GM12878 (cell line): ENCODE results near the gene ARVCF. TPM values are rescaled to one million over a fixed set of nuclear protein-coding genes. Genes with fewer than 3 reads are reported as not detected.

Experiments
- ATAC-seq: fragments of 200-7000 bp; cut with Tn5 transposase; 3 replicates; pipeline ENCODE4 v1.9.1; 2020; ENCODE audit warnings: mild to moderate bottlenecking, moderate library complexity
- BruUV-seq: library from RNA; stranded (reverse); fragments of 400-500 nt; replicated peaks from 2 replicates; lab custom pipeline; 2021; lab: Mats Ljungman, UMichigan
- CTCF ChIA-PET: fragments of 300-600 bp; sonication (Branson Sonifier 250); formaldehyde crosslinking; extraction: SDS; loops from one replicate; lab custom pipeline; 2021; ENCODE audit warnings: inconsistent platforms; lab: Yijun Ruan, JAX
- POLR2A ChIA-PET: fragments of 350-600 bp; formaldehyde crosslinking; extraction: SDS; loops from one replicate; lab custom pipeline; 2021; ENCODE audit warnings: inconsistent platforms; lab: Charles Lee
- RAD21 ChIA-PET: fragments of 300-600 bp; sonication (Branson Sonifier 250); formaldehyde crosslinking; loops from one replicate; lab custom pipeline; 2023; ENCODE audit warnings: antibody characterized with exemption; ENCODE audit not compliant: unreplicated experiment; lab: Charles Lee
- SMC1A ChIA-PET: fragments of 300-600 bp; sonication (Branson Sonifier 250); formaldehyde crosslinking; loops from one replicate; lab custom pipeline; 2023; ENCODE audit not compliant: unreplicated experiment, uncharacterized antibody; lab: Charles Lee
- DNase-seq: peaks from one replicate; pipeline ENCODE4 v3.0.0-alpha.2; 2011; ENCODE audit warnings: low read depth, low spot score
- FAIRE-seq: peaks from 3 replicates; lab custom pipeline; 2011; peaks lifted over from hg19 to GRCh38; lab: Jason Lieb, UNC
- H2AFZ ChIP-seq: 2 replicates; pipeline ENCODE4 v1.6.0; 2011; ENCODE audit warnings: low read depth, low read length, control low read depth; ENCODE audit not compliant: control insufficient read depth
- H3K27ac ChIP-seq: 2 replicates; pipeline ENCODE4 v1.5.1; 2011; ENCODE audit warnings: control low read depth; ENCODE audit not compliant: control insufficient read depth, insufficient read depth
- H3K27me3 ChIP-seq, 2 experiments: replicated peaks in 1 of 2; 2 replicates each; pipeline versions ENCODE4 v1.6.0 to v1.6.1; 2011; ENCODE audit warnings: low read length in 1 of 2; ENCODE audit not compliant: control insufficient read depth in 2 of 2, insufficient read depth in 2 of 2
- H3K36me3 ChIP-seq, 2 experiments: 2 replicates each; pipeline ENCODE4 v1.5.1; 2011; ENCODE audit warnings: low read length in 1 of 2; ENCODE audit not compliant: control insufficient read depth in 2 of 2, insufficient read depth in 2 of 2
- H3K4me1 ChIP-seq: 2 replicates; pipeline ENCODE4 v1.6.1; 2011; ENCODE audit warnings: mild to moderate bottlenecking, low read length, moderate library complexity, mixed read lengths; ENCODE audit not compliant: control insufficient read depth, insufficient read depth
- H3K4me2 ChIP-seq: 2 replicates; pipeline ENCODE4 v1.6.0; 2011; ENCODE audit warnings: control low read depth; ENCODE audit not compliant: control insufficient read depth, insufficient read depth
- H3K4me3 ChIP-seq: fragments of 200-600 bp; sonication (generic); 2 replicates; pipeline ENCODE4 v1.5.1; 2016
- H3K79me2 ChIP-seq: 2 replicates; pipeline ENCODE4 v1.6.0; 2011; ENCODE audit warnings: low read length; ENCODE audit not compliant: control insufficient read depth, insufficient read depth
- H3K9ac ChIP-seq: 2 replicates; pipeline ENCODE4 v1.8.0; 2011; ENCODE audit warnings: low read length, control low read depth, mixed read lengths; ENCODE audit not compliant: control insufficient read depth, insufficient read depth
- H3K9me3 ChIP-seq: replicated peaks from 3 replicates; pipeline ENCODE4 v1.5.1; 2011; ENCODE audit warnings: mild to moderate bottlenecking, low read length; ENCODE audit not compliant: control insufficient read depth, insufficient read depth
- H4K20me1 ChIP-seq: 2 replicates; pipeline ENCODE4 v1.6.0; 2011; ENCODE audit not compliant: control insufficient read depth, insufficient read depth
- BRCA1 ChIP-seq: IDR thresholded peaks from 2 replicates; pipeline ENCODE4 v1.6.1; 2011; ENCODE audit warnings: low read depth, low read length, improper control_type of control experiment
- EP300 ChIP-seq, 2 experiments: fragments of 150-350 bp in 1 of 2; IDR thresholded peaks; 2 replicates each; pipeline ENCODE4 v1.6.1; 2011 to 2012; ENCODE audit warnings: low read depth in 2 of 2, low read length in 2 of 2, borderline replicate concordance in 1 of 2, improper control_type of control experiment in 1 of 2, inconsistent platforms in 1 of 2; ENCODE audit not compliant: control insufficient read depth in 1 of 2
- ESRRA ChIP-seq: IDR thresholded peaks from 2 replicates; pipeline ENCODE4 v1.6.1; 2012; ENCODE audit warnings: mild to moderate bottlenecking, low read length, improper control_type of control experiment
- FOXK2 ChIP-seq: fragments of 450-650 bp; IDR thresholded peaks from 2 replicates; pipeline ENCODE4 v1.6.1; 2017; ENCODE audit warnings: mild to moderate bottlenecking, moderate library complexity
- HDAC2 ChIP-seq: fragments of 200-600 bp; sonication (generic); IDR thresholded peaks from 2 replicates; pipeline ENCODE4 v1.6.1; 2017
- MLLT1 ChIP-seq: fragments of 450-650 bp; IDR thresholded peaks from 2 replicates; pipeline ENCODE4 v1.6.1; 2016; ENCODE audit warnings: mild to moderate bottlenecking
- NR2C2 ChIP-seq: IDR thresholded peaks from 2 replicates; pipeline ENCODE4 v1.6.1; 2011; ENCODE audit warnings: borderline replicate concordance, low read depth; ENCODE audit not compliant: control insufficient read depth, insufficient read length
- PAX8 ChIP-seq: fragments of 450-650 bp; IDR thresholded peaks from 2 replicates; pipeline ENCODE4 v1.6.1; 2017; ENCODE audit warnings: mild to moderate bottlenecking, moderate library complexity
- RUNX3 ChIP-seq: IDR thresholded peaks from 2 replicates; pipeline ENCODE4 v1.6.1; 2012; ENCODE audit warnings: low read length, inconsistent platforms
- SREBF2 ChIP-seq: IDR thresholded peaks from 2 replicates; pipeline ENCODE4 v1.6.1; 2012; ENCODE audit warnings: mild to moderate bottlenecking, low read length
- WGBS: methylation state at CpG from one replicate; pipeline ENCODE4 v1.1.6; 2016; ENCODE audit warnings: low lambda C conversion rate; ENCODE audit not compliant: insufficient replicate concordance, insufficient coverage; ENCODE audit errors: missing lambda C conversion rate; 5-methylcytosine and 5-hydroxymethylcytosine counted together
- in situ Hi-C: fragments of 300-500 bp; cut with MboI; formaldehyde crosslinking; loops from 9 replicates; pipeline ENCODE4 v1.14.3; 2018; ENCODE audit warnings: mixed read lengths
- intact Hi-C: fragments of 100-400 bp; cut with micrococcal nuclease; formaldehyde crosslinking; loops from one replicate; pipeline ENCODE4 v1.14.2; 2022; ENCODE audit not compliant: unreplicated experiment
- polyA plus RNA-seq, 11 experiments: library from polyadenylated mRNA; depleted of rRNA in 4 of 11; unstranded in 6 of 11; stranded (reverse) in 5 of 11; fragments of >200 nt; fragmentation: Nextera tagmentation in 4 of 11; fragmentation: Illumina TruSeq in 1 of 11; extraction: Ambion mirVana in 4 of 11; extraction: Trizol in 1 of 11; gene quantifications; 1 replicate in 1 of 11; 2 replicates in 10 of 11; pipeline versions ENCODE4 v1.2.1 to v1.2.3, GENCODE V29; 2011 to 2016; ENCODE audit warnings: inconsistent platforms in 2 of 11, missing spikeins in 2 of 11, low read depth in 1 of 11
- total RNA-seq, 4 experiments: library from RNA; depleted of rRNA in 3 of 4; stranded (reverse); fragments of >200 nt in 3 of 4; fragmentation: Illumina TruSeq in 1 of 4; extraction: Trizol in 1 of 4; gene quantifications; 2 replicates each; pipeline versions ENCODE4 v1.2.1 to v1.2.3, GENCODE V29; 2013 to 2021
- TF ChIP-seq, protein P1 (sequence below): fragments of 450-650 bp; IDR thresholded peaks from 2 replicates; pipeline ENCODE4 v1.6.1; 2018; ENCODE audit warnings: borderline replicate concordance, mild to moderate bottlenecking; ENCODE audit not compliant: partially characterized antibody

ARVCF gene
- total and polyA plus RNA-seq, 10 of the 15 experiments (the other 5 are each of a cell fraction or from before 2014, with no cell fraction given) = 0.13 to 1.9 (median 1.0) TPM; not detected in 2

- TF ChIP-seq, protein P1, sequence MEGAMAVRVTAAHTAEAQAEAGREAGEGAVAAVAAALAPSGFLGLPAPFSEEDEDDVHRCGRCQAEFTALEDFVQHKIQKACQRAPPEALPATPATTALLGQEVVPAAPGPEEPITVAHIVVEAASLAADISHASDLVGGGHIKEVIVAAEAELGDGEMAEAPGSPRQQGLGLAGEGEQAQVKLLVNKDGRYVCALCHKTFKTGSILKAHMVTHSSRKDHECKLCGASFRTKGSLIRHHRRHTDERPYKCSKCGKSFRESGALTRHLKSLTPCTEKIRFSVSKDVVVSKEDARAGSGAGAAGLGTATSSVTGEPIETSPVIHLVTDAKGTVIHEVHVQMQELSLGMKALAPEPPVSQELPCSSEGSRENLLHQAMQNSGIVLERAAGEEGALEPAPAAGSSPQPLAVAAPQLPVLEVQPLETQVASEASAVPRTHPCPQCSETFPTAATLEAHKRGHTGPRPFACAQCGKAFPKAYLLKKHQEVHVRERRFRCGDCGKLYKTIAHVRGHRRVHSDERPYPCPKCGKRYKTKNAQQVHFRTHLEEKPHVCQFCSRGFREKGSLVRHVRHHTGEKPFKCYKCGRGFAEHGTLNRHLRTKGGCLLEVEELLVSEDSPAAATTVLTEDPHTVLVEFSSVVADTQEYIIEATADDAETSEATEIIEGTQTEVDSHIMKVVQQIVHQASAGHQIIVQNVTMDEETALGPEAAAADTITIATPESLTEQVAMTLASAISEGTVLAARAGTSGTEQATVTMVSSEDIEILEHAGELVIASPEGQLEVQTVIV = no peak
- no peak for TF ChIP-seq PAX8
- TF ChIP-seq, all 136 proteins: peak for 0
Observed at GRCh38 chr22:19993926-19994325, 22.7 kb downstream of the ARVCF start (continued).

GRCh38 chr22:19992921-19993355 lies 23.7 kb downstream of the ARVCF start:
- no peak for DNase-seq
- Histone ChIP-seq H2AFZ (no peak overlapping the region), H4K20me1 (no peaks in the 10 kb centered on the region), H3K36me3 (no peaks in the 10 kb centered on the region), H3K4me2 (no peak overlapping the region), H3K9ac (no peak overlapping the region), H3K4me3 (no peak overlapping the region), H3K4me1 (no peaks in the 10 kb centered on the region), H3K27me3 (no peaks in the 10 kb centered on the region; a peak in 3 of 4 replicates), H3K79me2 (no peaks in the 10 kb centered on the region), H3K9me3 (no peaks in the 10 kb centered on the region), H3K27ac (no peak overlapping the region)
- POLR2A ChIA-PET = no interaction called here
- in situ Hi-C loops (no loop called here), intact Hi-C loops (no loop called here)
- CTCF ChIA-PET = no interaction called here
- FAIRE-seq = no peak
- WGBS = 20% methylated on average over 6 of the region's 6 CpGs
- TF ChIP-seq RUNX3 = no peak
- no peak for TF ChIP-seq FOXK2
- TF ChIP-seq ESRRA = no peak
- TF ChIP-seq HDAC2 = no peak
- no peak for TF ChIP-seq NR2C2
- TF ChIP-seq EP300 (IDR thresholded peaks at IDR 0.05; ENCODE audit: borderline replicate concordance in 1 of 2, control insufficient read depth in 1 of 2, low read depth in 2 of 2, low read length in 2 of 2) = no peak
- no peak for TF ChIP-seq SREBF2
- TF ChIP-seq BRCA1 = no peak
- no peak for TF ChIP-seq MLLT1
- RAD21 ChIA-PET = no interaction called here
- BruUV-seq = no TSS peak
- SMC1A ChIA-PET = no interaction called here
- no peak for ATAC-seq
